H9 (cell line): ENCODE data around the gene KDM4C. TPM values are rescaled to one million over a fixed set of nuclear protein-coding genes. Genes with fewer than 3 reads are reported as not detected.
A peak's percentile ranks its signal among the peaks of the same experiment; 100 is the strongest.

Experiments used
- DNase-seq: peaks from one replicate; pipeline ENCODE4 v3.0.0-alpha.2; 2017
- H2AFZ ChIP-seq: one replicate; pipeline ENCODE4 v1.6.1; 2013; ENCODE audit warnings: mild to moderate bottlenecking, low read length, control low read depth, moderate library complexity
- H2AK5ac ChIP-seq: 2 replicates; pipeline ENCODE4 v1.6.1; 2013; ENCODE audit warnings: low read length, control low read depth, mixed read lengths; ENCODE audit not compliant: insufficient read length
- H2BK120ac ChIP-seq: one replicate; pipeline ENCODE4 v1.6.1; 2013; ENCODE audit warnings: low read depth, mild to moderate bottlenecking, low read length, control low read depth, inconsistent platforms; ENCODE audit not compliant: poor library complexity, severe bottlenecking
- H2BK12ac ChIP-seq: 2 replicates; pipeline ENCODE4 v1.6.1; 2013; ENCODE audit warnings: low read length, control low read depth, mixed read lengths, low read depth; ENCODE audit not compliant: insufficient read length
- H2BK15ac ChIP-seq: 2 replicates; pipeline ENCODE4 v1.6.1; 2013; ENCODE audit warnings: low read depth, low read length, control low read depth
- H2BK20ac ChIP-seq: one replicate; pipeline ENCODE4 v1.6.1; 2013; ENCODE audit warnings: low read depth, mild to moderate bottlenecking, low read length, control low read depth, inconsistent platforms; ENCODE audit not compliant: poor library complexity, severe bottlenecking
- H2BK5ac ChIP-seq: 2 replicates; pipeline ENCODE4 v1.6.1; 2013; ENCODE audit warnings: low read length, control low read depth, mixed read lengths; ENCODE audit not compliant: insufficient read length
- H3K14ac ChIP-seq: 2 replicates; pipeline ENCODE4 v1.6.1; 2013; ENCODE audit warnings: low read length, control low read depth; ENCODE audit not compliant: insufficient read depth
- H3K18ac ChIP-seq: 2 replicates; pipeline ENCODE4 v1.6.1; 2013; ENCODE audit warnings: low read depth, mild to moderate bottlenecking, mixed read lengths, low read length, control low read depth; ENCODE audit not compliant: insufficient read length
- H3K23ac ChIP-seq: 2 replicates; pipeline ENCODE4 v1.6.1; 2013; ENCODE audit warnings: low read length, control low read depth, mixed read lengths, low read depth; ENCODE audit not compliant: insufficient read length
- H3K23me2 ChIP-seq: 2 replicates; pipeline ENCODE4 v1.6.1; 2013; ENCODE audit warnings: low read depth, mild to moderate bottlenecking, mixed read lengths, low read length, control low read depth; ENCODE audit not compliant: insufficient read length, poor library complexity, severe bottlenecking
- H3K27ac ChIP-seq: 2 replicates; pipeline ENCODE4 v1.5.1; 2013; ENCODE audit warnings: low read length, control low read depth, mixed read lengths, low read depth; ENCODE audit not compliant: insufficient read length
- H3K27me3 ChIP-seq: 2 replicates; pipeline ENCODE4 v1.6.1; 2013; ENCODE audit warnings: low read length, control low read depth, inconsistent platforms; ENCODE audit not compliant: insufficient read depth
- H3K4ac ChIP-seq: 2 replicates; pipeline ENCODE4 v1.6.1; 2013; ENCODE audit warnings: low read depth, mild to moderate bottlenecking, control low read depth, inconsistent platforms, low read length, moderate library complexity
- H3K4me1 ChIP-seq: 2 replicates; pipeline ENCODE4 v1.6.1; 2013; ENCODE audit warnings: low read length, control low read depth, inconsistent platforms; ENCODE audit not compliant: insufficient read depth
- H3K4me2 ChIP-seq: 2 replicates; pipeline ENCODE4 v1.6.1; 2013; ENCODE audit warnings: low read length, control low read depth, mixed read lengths; ENCODE audit not compliant: insufficient read length, insufficient read depth
- H3K56ac ChIP-seq: 2 replicates; pipeline ENCODE4 v1.6.1; 2013; ENCODE audit warnings: low read depth, mild to moderate bottlenecking, mixed read lengths, low read length, control low read depth; ENCODE audit not compliant: insufficient read length
- H3K79me1 ChIP-seq: 2 replicates; pipeline ENCODE4 v1.6.1; 2013; ENCODE audit warnings: low read depth, mild to moderate bottlenecking, moderate library complexity, low read length, control low read depth, inconsistent platforms; ENCODE audit not compliant: insufficient read depth, poor library complexity, severe bottlenecking
- H3K79me2 ChIP-seq: 2 replicates; pipeline ENCODE4 v1.6.1; 2013; ENCODE audit warnings: low read length, control low read depth, inconsistent platforms; ENCODE audit not compliant: insufficient read depth
- H3K9ac ChIP-seq: 2 replicates; pipeline ENCODE4 v1.6.1; 2013; ENCODE audit warnings: low read length, control low read depth, mixed read lengths; ENCODE audit not compliant: insufficient read length; ENCODE audit errors: extremely low read depth
- H3K9me3 ChIP-seq: one replicate; pipeline ENCODE4 v1.6.1; 2013; ENCODE audit warnings: low read depth, low read length, inconsistent platforms; ENCODE audit not compliant: control insufficient read depth
- H3T11ph ChIP-seq: one replicate; pipeline ENCODE4 v1.6.1; 2013; ENCODE audit warnings: mild to moderate bottlenecking, low read length, control low read depth, inconsistent platforms
- H4K20me1 ChIP-seq: one replicate; pipeline ENCODE4 v1.6.1; 2013; ENCODE audit not compliant: control insufficient read depth, insufficient read length, insufficient read depth
- H4K5ac ChIP-seq: 2 replicates; pipeline ENCODE4 v1.6.1; 2013; ENCODE audit warnings: low read depth, mild to moderate bottlenecking, mixed read lengths, low read length, control low read depth; ENCODE audit not compliant: insufficient read length
- H4K8ac ChIP-seq: replicated peaks from 2 replicates; pipeline ENCODE4 v1.6.1; 2013; ENCODE audit warnings: low read length, control low read depth, mixed read lengths, low read depth; ENCODE audit not compliant: insufficient read length
- H4K91ac ChIP-seq: 2 replicates; pipeline ENCODE4 v1.6.1; 2013; ENCODE audit warnings: low read depth, mild to moderate bottlenecking, moderate library complexity, mixed read lengths, low read length, control low read depth; ENCODE audit not compliant: insufficient read length
- H3K27ac Mint-ChIP-seq, 3 experiments: 2 replicates in 2 of 3; 3 replicates in 1 of 3; pipeline ENCODE4 v1.8.0; 2020 to 2021; ENCODE audit warnings: mixed read lengths in 3 of 3, mild to moderate bottlenecking in 1 of 3, moderate library complexity in 1 of 3
- H3K27me3 Mint-ChIP-seq: 2 replicates; pipeline ENCODE4 v1.8.0; 2021; ENCODE audit warnings: low read depth, mild to moderate bottlenecking, moderate library complexity, mixed read lengths
- H3K36me3 Mint-ChIP-seq, 3 experiments: 2 replicates in 2 of 3; 3 replicates in 1 of 3; pipeline ENCODE4 v1.8.0; 2020 to 2021; ENCODE audit warnings: low read depth in 3 of 3, mixed read lengths in 3 of 3; ENCODE audit not compliant: insufficient read depth in 1 of 3
- H3K4me1 Mint-ChIP-seq, 2 experiments: 2 replicates each; pipeline ENCODE4 v1.8.0; 2020; ENCODE audit warnings: mixed read lengths in 2 of 2
- H3K4me3 Mint-ChIP-seq, 2 experiments: 2 replicates in 1 of 2; 3 replicates in 1 of 2; pipeline ENCODE4 v1.8.0; 2020 to 2021; ENCODE audit warnings: mild to moderate bottlenecking in 2 of 2, mixed read lengths in 2 of 2, moderate library complexity in 1 of 2
- H3K9me3 Mint-ChIP-seq, 2 experiments: 2 replicates in 1 of 2; 3 replicates in 1 of 2; pipeline ENCODE4 v1.8.0; 2020; ENCODE audit warnings: mild to moderate bottlenecking in 2 of 2, mixed read lengths in 2 of 2, moderate library complexity in 1 of 2
- CTCF ChIP-seq: fragments of 200-600 bp; sonication (generic); conservative IDR thresholded peaks from 3 replicates; pipeline ENCODE4 v1.8.0; 2021; ENCODE audit warnings: antibody characterized with exemption, mild to moderate bottlenecking
- WGBS: extraction: QIAGEN DNeasy Blood & Tissue Kit; methylation state at CpG from one replicate; pipeline ENCODE4 v1.1.7; 2013; ENCODE audit warnings: missing lambda C conversion rate, low lambda C conversion rate, mixed read lengths; ENCODE audit not compliant: insufficient read length; ENCODE audit errors: extremely low coverage; 5-methylcytosine and 5-hydroxymethylcytosine counted together
- total RNA-seq: library from RNA; stranded (reverse); gene quantifications from 2 replicates; pipeline ENCODE4 v1.2.1, GENCODE V29; 2021

Gene KDM4C
- total RNA-seq, 1 experiment from 2014 or later: 24.0 TPM

- Histone ChIP-seq H3K56ac (no peak overlapping the region), H3T11ph (no peak overlapping the region), H3K79me2 (no peaks in the 10 kb centered on the region), H3K9me3 (no peaks in the 10 kb centered on the region), H3K4ac (no peak overlapping the region), H2BK120ac (no peak overlapping the region), H3K23me2 (no peaks in the 10 kb centered on the region), H2BK20ac (no peak overlapping the region), H3K9ac (no peak overlapping the region), H4K8ac (no peak overlapping the region), H3K4me2 (no peak overlapping the region), H3K4me1 (no peaks in the 10 kb centered on the region), H2BK5ac (no peak overlapping the region), H3K18ac (no peak overlapping the region), H2AK5ac (no peak overlapping the region), H3K27ac (no peak overlapping the region), H2BK12ac (no peak overlapping the region), H4K91ac (no peak overlapping the region), H4K20me1 (peaks cover 2% of the 10 kb centered on the region), H2BK15ac (no peak overlapping the region), H3K79me1 (no peaks in the 10 kb centered on the region), H3K27me3 (no peaks in the 10 kb centered on the region), H3K23ac (no peak overlapping the region), H2AFZ (no peak overlapping the region), H4K5ac (no peak overlapping the region), H3K14ac (no peak overlapping the region)
- Mint-ChIP-seq H3K9me3 (no peaks in the 10 kb centered on the region), H3K27me3 (no peaks in the 10 kb centered on the region), H3K36me3 (peaks cover 0 to 3% (median 0%) of the 10 kb centered on the region in 3 experiments; a peak in 2 of 7 replicates), H3K4me3 (no peak overlapping the region), H3K27ac (peak overlapping the region in 1 of 3 experiments; percentile 2; a peak in 2 of 7 replicates), H3K4me1 (no peaks in the 10 kb centered on the region)
- DNase-seq: no peak
- WGBS: no CpG with 5 or more reads among the region's 2 CpGs
- no peak for TF ChIP-seq CTCF
These were observed 129.3 kb downstream of the KDM4C start for GRCh38 chr9:6887051-6887450.
